ENCODE data around the gene MYLK4.
"Not testable (repeated sequence)": the region's sequence is repeated elsewhere in the genome, so short reads cannot be mapped to it uniquely, and the experiment has no call there.

The MYLK4 gene

GRCh38 chr6:2763345-2763841, 12.7 kb upstream of the MYLK4 start:
- DNase-seq (ENCODE audit: extremely low read depth, low read depth) = no peak
- TF ChIP-seq, protein P1, sequence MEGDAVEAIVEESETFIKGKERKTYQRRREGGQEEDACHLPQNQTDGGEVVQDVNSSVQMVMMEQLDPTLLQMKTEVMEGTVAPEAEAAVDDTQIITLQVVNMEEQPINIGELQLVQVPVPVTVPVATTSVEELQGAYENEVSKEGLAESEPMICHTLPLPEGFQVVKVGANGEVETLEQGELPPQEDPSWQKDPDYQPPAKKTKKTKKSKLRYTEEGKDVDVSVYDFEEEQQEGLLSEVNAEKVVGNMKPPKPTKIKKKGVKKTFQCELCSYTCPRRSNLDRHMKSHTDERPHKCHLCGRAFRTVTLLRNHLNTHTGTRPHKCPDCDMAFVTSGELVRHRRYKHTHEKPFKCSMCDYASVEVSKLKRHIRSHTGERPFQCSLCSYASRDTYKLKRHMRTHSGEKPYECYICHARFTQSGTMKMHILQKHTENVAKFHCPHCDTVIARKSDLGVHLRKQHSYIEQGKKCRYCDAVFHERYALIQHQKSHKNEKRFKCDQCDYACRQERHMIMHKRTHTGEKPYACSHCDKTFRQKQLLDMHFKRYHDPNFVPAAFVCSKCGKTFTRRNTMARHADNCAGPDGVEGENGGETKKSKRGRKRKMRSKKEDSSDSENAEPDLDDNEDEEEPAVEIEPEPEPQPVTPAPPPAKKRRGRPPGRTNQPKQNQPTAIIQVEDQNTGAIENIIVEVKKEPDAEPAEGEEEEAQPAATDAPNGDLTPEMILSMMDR (IDR thresholded peaks at IDR 0.05; ENCODE audit: low read depth, low read length) = no peak

GRCh38 chr6:2762868-2763267, 12.1 kb upstream of the MYLK4 start:
- not testable (repeated sequence) for DNase-seq (ENCODE audit: extremely low read depth, low read depth)

DNA sequence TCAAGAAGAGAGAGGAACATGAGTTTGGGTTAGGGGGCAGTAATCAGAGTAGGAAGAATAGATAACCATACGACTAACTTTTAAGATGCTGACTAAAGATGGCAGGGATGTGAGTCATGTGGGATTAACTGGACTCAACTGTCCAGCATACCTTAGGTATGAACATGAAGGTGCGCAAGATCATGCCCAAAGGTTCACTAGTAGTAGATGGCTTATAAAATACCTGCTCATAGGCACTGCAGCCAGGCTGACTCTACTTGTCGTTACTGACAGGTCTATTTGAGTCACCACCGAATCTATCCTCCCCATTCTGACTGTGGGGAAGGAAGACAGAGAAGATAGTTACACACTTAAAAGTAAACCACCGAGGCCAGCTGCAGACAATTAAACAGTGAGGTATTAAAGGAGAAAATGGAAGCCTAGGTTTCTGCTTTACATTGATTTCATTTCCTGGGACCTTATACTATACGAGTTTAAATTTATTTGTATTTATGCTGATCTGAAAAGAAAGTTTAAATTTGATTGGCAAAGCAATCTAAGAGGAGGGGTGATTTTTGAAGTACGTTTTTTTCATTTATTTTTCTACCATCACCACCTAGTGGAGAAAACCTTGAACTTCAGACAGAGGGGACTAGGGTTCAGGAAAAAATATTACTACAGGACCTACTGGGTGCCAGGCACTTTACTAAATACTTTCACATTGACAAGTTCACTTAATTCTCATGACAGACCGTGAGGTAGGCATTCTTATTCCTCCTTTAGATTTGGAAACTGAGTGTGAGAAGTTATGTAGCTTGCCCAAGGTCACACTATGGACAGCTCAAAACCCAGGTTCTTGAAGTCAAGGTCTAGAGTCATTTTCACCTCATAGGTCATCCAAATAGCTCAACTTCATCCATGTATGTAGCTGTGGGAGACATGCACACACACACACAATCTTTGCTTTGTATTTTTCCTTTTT, 10.4 kb upstream of the MYLK4 start:
- TF ChIP-seq, protein P1 (IDR thresholded peaks at IDR 0.05; ENCODE audit: low read depth, low read length) = no peak; the same call in 1 of the 2 replicates
- DNase-seq (ENCODE audit: extremely low read depth, low read depth) = no peak

GRCh38 chr6:2758980-2759379, 8.3 kb upstream of the MYLK4 start:
- TF ChIP-seq, protein P1 (IDR thresholded peaks at IDR 0.05; ENCODE audit: low read depth, low read length) = no peak
- DNase-seq (ENCODE audit: extremely low read depth, low read depth) = no peak

DNA sequence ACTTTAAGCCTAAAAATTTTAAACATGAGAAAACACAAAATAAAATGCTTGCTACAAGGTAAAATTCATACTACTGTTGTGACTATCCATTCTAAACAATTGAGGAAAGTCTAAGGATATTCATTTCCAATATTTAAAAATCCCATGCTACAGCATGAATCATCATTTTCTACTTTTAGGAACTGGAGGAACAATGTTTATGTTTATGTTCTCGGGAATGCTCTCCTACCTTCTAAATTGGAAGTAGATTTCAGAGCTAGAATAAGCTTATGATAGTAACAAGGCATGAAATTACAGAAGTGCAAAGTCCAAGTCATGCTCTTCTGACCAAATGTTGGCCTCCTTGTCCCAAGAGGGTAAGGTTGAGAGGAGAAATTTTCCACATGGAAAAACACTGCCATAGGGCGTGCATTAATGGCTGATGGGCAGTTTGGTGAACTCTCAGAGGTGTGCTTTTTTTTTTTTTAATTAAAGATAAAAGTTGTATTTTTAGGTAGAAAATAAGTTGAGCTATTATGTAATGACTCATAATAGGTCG, 6.0 kb upstream of the MYLK4 start:
- TF ChIP-seq, protein P1 (IDR thresholded peaks at IDR 0.05; ENCODE audit: low read depth, low read length) = no peak
- no peak for DNase-seq (ENCODE audit: extremely low read depth, low read depth)

- DNase-seq (ENCODE audit: extremely low read depth, low read depth) = no peak
- TF ChIP-seq, protein P1 (IDR thresholded peaks at IDR 0.05; ENCODE audit: low read depth, low read length) = no peak
Observed at GRCh38 chr6:2756241-2756640, 5.5 kb upstream of the MYLK4 start.

GRCh38 chr6:2755456-2755855, 4.7 kb upstream of the MYLK4 start:
- TF ChIP-seq, protein P1 (IDR thresholded peaks at IDR 0.05; ENCODE audit: low read depth, low read length) = no peak
- DNase-seq (ENCODE audit: extremely low read depth, low read depth) = no peak

All from AG09319 (cell line).